HFF-Myc (cell line): ENCODE results near the gene AP2M1.

Experiments used
- DNase-seq: peaks from one replicate; pipeline ENCODE4 v3.0.0-alpha.2; 2011; ENCODE audit warnings: low read depth; ENCODE audit errors: extremely low read depth
- H3K4me3 ChIP-seq: replicated peaks from 2 replicates; pipeline ENCODE4 v1.5.1; 2011; ENCODE audit warnings: low read depth, mild to moderate bottlenecking, control low read depth, low read length
- CTCF ChIP-seq: IDR thresholded peaks from 2 replicates; pipeline ENCODE4 v1.5.1; 2012; ENCODE audit warnings: mild to moderate bottlenecking, low read depth, low read length, control low read depth; ENCODE audit errors: missing control alignments

AP2M1 gene

GRCh38 chr3:184177331-184177731 is 2.7 kb downstream of the AP2M1 start:
- no peak for TF ChIP-seq CTCF
- DNase-seq, result no peak
- H3K4me3 ChIP-seq, result peak overlapping the region; percentile 84

- peak overlapping the region; percentile 84 for H3K4me3 ChIP-seq
- TF ChIP-seq CTCF, result no peak
These were observed 3.2 kb downstream of the AP2M1 start for GRCh38 chr3:184177767-184178306.

GRCh38 chr3:184178521-184179138 is 4.0 kb downstream of the AP2M1 start:
- no peak for TF ChIP-seq CTCF
- no peak for DNase-seq
- H3K4me3 ChIP-seq, result no peak overlapping the region

More at GRCh38 chr3:184177767-184178306, 3.2 kb downstream of the AP2M1 start:
- no peak for DNase-seq

- H3K4me3 ChIP-seq, result no peak overlapping the region
- DNase-seq, result no peak
- TF ChIP-seq CTCF, result no peak
These were observed 5.5 kb downstream of the AP2M1 start for GRCh38 chr3:184180165-184180564.

- no peak overlapping the region for H3K4me3 ChIP-seq
- no peak for DNase-seq
- no peak for TF ChIP-seq CTCF
These were observed 6.9 kb downstream of the AP2M1 start for GRCh38 chr3:184181596-184181995.

- DNase-seq, result no peak
- no peak overlapping the region for H3K4me3 ChIP-seq
- no peak for TF ChIP-seq CTCF
These were observed 9.0 kb downstream of the AP2M1 start for GRCh38 chr3:184183679-184184078.

GRCh38 chr3:184184546-184185230 is 10.0 kb downstream of the AP2M1 start:
- TF ChIP-seq CTCF, result no peak
- no peak for DNase-seq
- no peak overlapping the region for H3K4me3 ChIP-seq
